Upper lobe of left lung (tissue), 6 donors: Measurements from ENCODE around the gene GAD1. TPM values are rescaled to one million over a fixed set of nuclear protein-coding genes. Genes with fewer than 3 reads are reported as not detected.

Source experiments
- ATAC-seq, 2 donors: fragments of 200-7000 bp; cut with Tn5 transposase; one replicate each; pipeline ENCODE4 v1.9.1; 2022; ENCODE audit warnings: mild to moderate bottlenecking in 2 of 2, moderate library complexity in 2 of 2; ENCODE audit not compliant: low FRiP score in 2 of 2
- DNase-seq, 2 donors: peaks; one replicate each; pipeline ENCODE4 v3.0.0-alpha.2; 2019 to 2020
- H3K27ac ChIP-seq, 4 donors: fragments of 200-600 bp; sonication (generic); one replicate each; pipeline ENCODE4 v1.5.1; 2016 to 2019
- H3K27me3 ChIP-seq, 4 donors: fragments of 200-600 bp; sonication (generic); one replicate each; pipeline ENCODE4 v1.5.1; 2017 to 2019
- H3K36me3 ChIP-seq, 4 donors: fragments of 200-600 bp; sonication (generic); one replicate each; pipeline ENCODE4 v1.5.1; 2016 to 2019
- H3K4me1 ChIP-seq, 4 donors: fragments of 200-600 bp; sonication (generic); one replicate each; pipeline ENCODE4 v1.5.1; 2018 to 2019
- H3K4me3 ChIP-seq, 4 donors: fragments of 200-600 bp; sonication (generic); one replicate each; pipeline ENCODE4 v1.5.1; 2017 to 2019; ENCODE audit warnings: mild to moderate bottlenecking in 2 of 4, moderate library complexity in 1 of 4
- H3K9me3 ChIP-seq, 4 donors: fragments of 200-600 bp; sonication (generic); one replicate each; pipeline ENCODE4 v1.5.1; 2018 to 2019
- EP300 ChIP-seq, 4 donors: sonication (generic); formaldehyde crosslinking; IDR thresholded peaks; one replicate each; pipeline ENCODE4 v1.5.1; 2017; ENCODE audit warnings: antibody characterized with exemption in 4 of 4, control low read depth in 2 of 4
- POLR2A ChIP-seq, 4 donors: fragments of 450-650 bp; IDR thresholded peaks; one replicate each; pipeline ENCODE4 v1.5.1; 2016 to 2017; ENCODE audit warnings: antibody characterized with exemption in 4 of 4, mild to moderate bottlenecking in 2 of 4
- POLR2AphosphoS5 ChIP-seq, 2 donors: sonication (generic); formaldehyde crosslinking; IDR thresholded peaks; one replicate each; pipeline ENCODE4 v1.5.1; 2017; ENCODE audit warnings: antibody characterized with exemption in 2 of 2
- WGBS, 2 donors: methylation state at CpG; one replicate each; pipeline ENCODE4 v1.1.5; 2017 to 2018; 5-methylcytosine and 5-hydroxymethylcytosine counted together
- total RNA-seq, 6 donors: library from RNA; depleted of rRNA in 4 of 6; stranded (reverse); fragments of >200 nt in 4 of 6; gene quantifications; one replicate each; pipeline versions ENCODE4 v1.1.0 to v1.2.1, GENCODE V29; 2016 to 2021
- TF ChIP-seq, protein P1 (sequence below), 6 experiments: fragments of 450-650 bp in 4 of 6; fragments of 200-600 bp in 2 of 6; sonication (generic) in 2 of 6; IDR thresholded peaks; one replicate each; pipeline ENCODE4 v1.5.1; 2016 to 2019; ENCODE audit warnings: antibody characterized with exemption in 6 of 6
- donor health status: DM: no; HTN: no; CAD: no; lungs with moderate emphysema.
- donor health status: DM: no; HTN: yes; CAD: no; lungs with severe emphysema.

The GAD1 gene
- total RNA-seq, 6 donors from 2014 or later = 0.29 to 0.79 TPM; not detected in 4

DNA sequence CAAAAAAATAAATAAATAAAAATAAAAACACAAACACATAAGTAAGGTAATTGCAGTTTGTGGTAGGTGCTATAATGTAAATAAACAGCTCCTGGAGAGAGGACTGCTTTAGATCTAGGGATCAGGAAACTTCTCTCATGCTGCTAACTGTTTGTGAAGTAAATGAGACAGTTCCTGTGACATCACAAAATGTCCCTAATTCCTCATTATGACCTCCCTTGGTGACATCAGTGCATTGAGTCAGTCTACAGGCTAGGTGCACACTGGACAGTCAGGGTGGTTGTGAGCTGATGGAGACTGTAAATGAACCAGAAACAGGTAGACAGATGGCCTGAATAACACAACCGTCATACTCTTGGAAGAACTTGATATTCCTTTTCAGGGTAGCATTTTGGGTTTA, 33.1 kb upstream of the GAD1 start:
- Histone ChIP-seq H3K27me3 (no peaks in the 10 kb centered on the region), H3K4me1 (peaks cover 0 to 4% (median 0%) of the 10 kb centered on the region in 4 donors), H3K27ac (no peak overlapping the region), H3K9me3 (no peaks in the 10 kb centered on the region), H3K4me3 (no peak overlapping the region), H3K36me3 (no peaks in the 10 kb centered on the region)
- no peak for TF ChIP-seq EP300 (IDR thresholded peaks at IDR 0.05)
- ATAC-seq (no peak), DNase-seq (no peak)
- 86 to 90% methylated on average over 1 of the region's 1 CpG for whole genome bisulfite sequencing, 2 donors

DNA sequence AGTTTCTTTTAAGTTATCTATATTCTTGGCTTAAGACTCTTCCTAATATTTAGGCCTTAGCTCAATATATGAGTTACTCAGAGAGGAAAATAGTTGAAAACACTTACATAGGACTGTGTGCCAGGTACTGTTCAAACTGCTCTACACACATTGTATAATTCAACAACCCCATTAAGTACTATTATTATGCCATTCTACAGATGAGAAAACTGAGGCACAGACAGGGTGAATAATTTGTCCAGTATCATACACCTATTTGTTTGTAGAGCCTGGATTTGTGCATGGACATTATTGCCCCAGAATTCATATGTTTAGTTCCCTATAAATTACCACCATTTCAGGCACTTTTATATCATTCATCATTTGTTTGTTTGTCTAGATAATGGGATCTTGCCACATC, 17.7 kb upstream of the GAD1 start:
- Histone ChIP-seq H3K36me3 (no peaks in the 10 kb centered on the region), H3K4me1 (no peaks in the 10 kb centered on the region), H3K9me3 (no peaks in the 10 kb centered on the region), H3K27ac (no peak overlapping the region), H3K4me3 (no peak overlapping the region), H3K27me3 (no peaks in the 10 kb centered on the region)
- ATAC-seq = no peak
- no peak for DNase-seq
- TF ChIP-seq POLR2A (IDR thresholded peaks at IDR 0.05) (no peak), POLR2AphosphoS5 (IDR thresholded peaks at IDR 0.05) (no peak), EP300 (IDR thresholded peaks at IDR 0.05) (no peak)
- TF ChIP-seq, protein P1, sequence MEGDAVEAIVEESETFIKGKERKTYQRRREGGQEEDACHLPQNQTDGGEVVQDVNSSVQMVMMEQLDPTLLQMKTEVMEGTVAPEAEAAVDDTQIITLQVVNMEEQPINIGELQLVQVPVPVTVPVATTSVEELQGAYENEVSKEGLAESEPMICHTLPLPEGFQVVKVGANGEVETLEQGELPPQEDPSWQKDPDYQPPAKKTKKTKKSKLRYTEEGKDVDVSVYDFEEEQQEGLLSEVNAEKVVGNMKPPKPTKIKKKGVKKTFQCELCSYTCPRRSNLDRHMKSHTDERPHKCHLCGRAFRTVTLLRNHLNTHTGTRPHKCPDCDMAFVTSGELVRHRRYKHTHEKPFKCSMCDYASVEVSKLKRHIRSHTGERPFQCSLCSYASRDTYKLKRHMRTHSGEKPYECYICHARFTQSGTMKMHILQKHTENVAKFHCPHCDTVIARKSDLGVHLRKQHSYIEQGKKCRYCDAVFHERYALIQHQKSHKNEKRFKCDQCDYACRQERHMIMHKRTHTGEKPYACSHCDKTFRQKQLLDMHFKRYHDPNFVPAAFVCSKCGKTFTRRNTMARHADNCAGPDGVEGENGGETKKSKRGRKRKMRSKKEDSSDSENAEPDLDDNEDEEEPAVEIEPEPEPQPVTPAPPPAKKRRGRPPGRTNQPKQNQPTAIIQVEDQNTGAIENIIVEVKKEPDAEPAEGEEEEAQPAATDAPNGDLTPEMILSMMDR (IDR thresholded peaks at IDR 0.05) = no peak

DNA sequence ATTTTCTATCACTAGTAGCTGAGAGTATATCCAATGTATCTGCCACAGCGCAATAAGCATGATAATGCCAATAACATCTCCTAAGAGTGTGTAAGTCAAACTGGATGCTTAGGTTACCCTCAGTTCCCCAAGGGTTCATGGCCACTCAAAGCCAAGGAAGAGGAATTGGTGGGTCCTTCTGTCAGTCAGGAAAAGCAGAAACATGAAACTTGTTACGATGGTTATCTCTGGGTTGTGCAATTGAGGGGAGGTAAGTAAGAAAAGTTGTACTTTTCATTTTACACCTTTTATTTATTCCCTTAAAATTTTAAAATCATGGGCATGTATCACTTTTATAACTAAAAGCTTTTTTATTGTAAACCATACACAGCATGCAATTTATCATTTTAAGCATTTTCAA, 10.1 kb upstream of the GAD1 start:
- Histone ChIP-seq H3K9me3 (no peaks in the 10 kb centered on the region), H3K27me3 (no peaks in the 10 kb centered on the region), H3K4me3 (no peak overlapping the region), H3K4me1 (no peaks in the 10 kb centered on the region), H3K27ac (no peak overlapping the region), H3K36me3 (no peaks in the 10 kb centered on the region)
- TF ChIP-seq EP300 (IDR thresholded peaks at IDR 0.05) (no peak), POLR2A (IDR thresholded peaks at IDR 0.05) (no peak), POLR2AphosphoS5 (IDR thresholded peaks at IDR 0.05) (no peak)
- TF ChIP-seq, protein P1 (IDR thresholded peaks at IDR 0.05) = no peak
- no peak for DNase-seq
- 82 to 91% methylated on average over 2 of the region's 2 CpGs for WGBS, 2 donors
- ATAC-seq = no peak

DNA sequence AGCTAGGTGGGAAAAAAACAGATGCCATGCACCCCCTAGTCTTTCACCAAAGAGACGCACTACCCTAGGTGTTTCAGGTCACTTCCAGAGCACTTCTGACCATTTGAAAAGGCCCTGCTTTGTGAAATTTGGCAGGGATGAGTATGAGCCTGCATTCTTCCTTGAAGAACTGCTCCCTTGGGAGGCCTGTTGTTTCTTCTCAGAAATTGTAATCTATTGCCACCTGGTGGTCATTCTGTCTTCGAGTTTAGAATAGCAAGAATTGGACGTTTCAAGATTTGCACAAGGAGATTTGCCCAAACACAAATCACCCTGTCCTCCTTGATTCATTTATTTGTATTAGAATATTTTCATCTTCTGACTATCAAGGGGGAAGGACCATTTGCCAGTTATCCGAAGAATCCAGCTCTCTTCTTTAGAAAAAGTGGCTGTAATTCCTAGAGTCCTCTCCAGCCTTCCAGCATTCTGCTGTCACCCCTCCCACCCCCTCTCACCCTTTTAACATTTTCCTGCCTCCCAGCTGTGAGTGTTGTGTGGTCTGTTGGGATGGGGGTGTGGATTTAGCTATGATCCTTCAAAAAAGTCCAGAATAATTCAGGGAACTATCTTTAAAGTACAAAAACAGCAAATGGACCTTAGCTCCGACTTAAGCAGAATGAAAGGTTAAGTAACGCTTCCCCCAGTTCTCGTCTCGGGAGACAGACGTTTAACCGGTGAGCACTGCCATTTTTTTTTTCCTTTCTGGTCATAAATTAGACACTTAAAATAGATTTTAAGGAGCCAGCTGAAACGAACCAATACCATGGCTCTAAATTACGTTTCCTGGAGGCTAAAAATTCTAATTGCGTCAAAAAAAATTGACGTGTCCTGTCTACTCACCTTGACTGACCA, 3.7 kb upstream of the GAD1 start:
- Histone ChIP-seq H3K4me1 (peaks cover 26 to 43% (median 31%) of the 10 kb centered on the region in 4 donors), H3K27ac (no peak overlapping the region), H3K27me3 (peaks cover 2 to 49% (median 37%) of the 10 kb centered on the region in 4 donors), H3K4me3 (no peak overlapping the region), H3K36me3 (no peaks in the 10 kb centered on the region), H3K9me3 (no peaks in the 10 kb centered on the region)
- peak in 1 of 2 donors; percentile 72 for ATAC-seq
- WGBS, 2 donors = 2 to 7% methylated on average over 14 of the region's 14 CpGs
- DNase-seq = no peak
- TF ChIP-seq POLR2AphosphoS5 (IDR thresholded peaks at IDR 0.05) = no peak
- TF ChIP-seq, protein P1 (IDR thresholded peaks at IDR 0.05) = peak; percentile 48 to 77 (median 64)

DNA sequence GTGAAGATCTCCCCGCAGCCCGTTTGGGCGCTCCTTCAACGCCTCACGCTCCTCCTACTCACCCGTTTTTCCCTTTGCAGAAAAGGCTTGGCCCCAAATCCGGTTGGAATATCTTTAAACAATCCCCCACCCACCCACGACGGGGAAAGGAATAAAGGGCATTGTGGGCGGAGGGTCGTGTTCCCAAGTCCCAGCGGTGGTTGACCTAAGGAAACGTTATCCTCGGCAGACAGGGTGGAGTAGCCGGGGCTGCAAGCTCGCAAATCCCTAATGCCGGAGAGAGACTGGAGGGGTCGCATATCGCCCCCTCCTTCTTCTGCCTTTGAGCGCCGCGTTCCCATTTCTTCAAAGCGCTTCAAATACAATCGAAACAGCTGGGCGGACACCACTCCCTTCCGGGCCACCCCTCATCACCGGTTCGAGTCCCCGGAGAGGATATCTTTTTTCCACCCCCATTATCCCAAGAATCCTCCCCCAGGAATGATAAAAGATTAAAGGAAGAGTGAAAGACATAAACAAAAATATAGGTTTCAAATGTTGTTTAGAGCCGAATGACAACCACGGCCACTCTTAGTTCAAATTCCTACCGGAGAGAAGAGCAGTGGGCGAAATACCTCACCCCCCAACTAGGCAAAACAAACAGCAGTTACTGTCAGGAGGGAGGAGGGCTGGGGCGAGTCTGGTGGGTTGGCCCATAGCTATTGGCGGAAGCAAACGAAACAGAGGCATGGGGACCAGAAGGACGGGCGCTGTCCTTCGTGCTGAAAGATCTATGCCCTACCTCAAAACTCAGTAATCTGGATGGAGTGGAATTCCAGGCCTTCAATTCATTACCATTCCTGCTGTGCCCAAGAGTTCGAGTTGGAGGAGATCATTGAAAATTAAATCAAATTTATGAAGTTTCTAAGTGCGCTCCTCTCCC, 2.8 kb upstream of the GAD1 start:
- Histone ChIP-seq H3K27ac (no peak overlapping the region), H3K4me1 (peaks cover 35 to 52% (median 40%) of the 10 kb centered on the region in 4 donors), H3K36me3 (no peaks in the 10 kb centered on the region), H3K27me3 (peaks cover 4 to 58% (median 44%) of the 10 kb centered on the region in 4 donors), H3K4me3 (no peak overlapping the region), H3K9me3 (no peaks in the 10 kb centered on the region)
- ATAC-seq (peak in 1 of 2 donors; percentile 38), DNase-seq (peak in 1 of 2 donors; percentile 39)
- 6 to 7% methylated on average over 40 to 41 of the region's 41 CpGs for WGBS, 2 donors
- no peak for TF ChIP-seq POLR2AphosphoS5 (IDR thresholded peaks at IDR 0.05)
- TF ChIP-seq, protein P1 (IDR thresholded peaks at IDR 0.05) = no peak
- TF ChIP-seq EP300 (IDR thresholded peaks at IDR 0.05) = no peak
- no peak for TF ChIP-seq POLR2A (IDR thresholded peaks at IDR 0.05)
